ENCODE measurements around the gene TMEM178B.
"Not testable (repeated sequence)": the region's sequence is repeated elsewhere in the genome, so short reads cannot be mapped to it uniquely, and the experiment has no call there.

Gene TMEM178B

GRCh38 chr7:141184532-141185190 is 110.8 kb downstream of the TMEM178B start:
- DNase-seq (ENCODE audit: low read depth): no peak

- DNase-seq (ENCODE audit: low read depth): no peak
Observed at GRCh38 chr7:141185369-141185967, 111.6 kb downstream of the TMEM178B start.

- DNase-seq (ENCODE audit: low read depth): no peak
Observed at GRCh38 chr7:141189231-141189630, 115.4 kb downstream of the TMEM178B start.

GRCh38 chr7:141190495-141190894 is 116.6 kb downstream of the TMEM178B start:
- no peak for DNase-seq (ENCODE audit: low read depth)

GRCh38 chr7:141191277-141191676 is 117.4 kb downstream of the TMEM178B start:
- no peak for DNase-seq (ENCODE audit: low read depth)

- DNase-seq (ENCODE audit: low read depth): no peak
Observed at GRCh38 chr7:141193066-141193465, 119.2 kb downstream of the TMEM178B start.

GRCh38 chr7:141195722-141196121 is 121.9 kb downstream of the TMEM178B start:
- DNase-seq (ENCODE audit: low read depth): not testable (repeated sequence)

GRCh38 chr7:141198194-141198958 is 124.5 kb downstream of the TMEM178B start:
- DNase-seq (ENCODE audit: low read depth): no peak

GRCh38 chr7:141200191-141201108 is 126.6 kb downstream of the TMEM178B start:
- no peak for DNase-seq (ENCODE audit: low read depth)

- no peak for DNase-seq (ENCODE audit: low read depth)
Observed at GRCh38 chr7:141201145-141201885, 127.5 kb downstream of the TMEM178B start.

- no peak for DNase-seq (ENCODE audit: low read depth)
Observed at GRCh38 chr7:141202535-141202934, 128.7 kb downstream of the TMEM178B start.

- DNase-seq (ENCODE audit: low read depth): no peak
Observed at GRCh38 chr7:141203177-141203576, 129.3 kb downstream of the TMEM178B start.

- DNase-seq (ENCODE audit: low read depth): no peak
Observed at GRCh38 chr7:141203586-141203985, 129.7 kb downstream of the TMEM178B start.

- DNase-seq (ENCODE audit: low read depth): no peak
Observed at GRCh38 chr7:141207661-141208060, 133.8 kb downstream of the TMEM178B start.

GRCh38 chr7:141208539-141208938 is 134.7 kb downstream of the TMEM178B start:
- DNase-seq (ENCODE audit: low read depth): no peak

GRCh38 chr7:141209454-141209853 is 135.6 kb downstream of the TMEM178B start:
- no peak for DNase-seq (ENCODE audit: low read depth)

- no peak for DNase-seq (ENCODE audit: low read depth)
Observed at GRCh38 chr7:141210862-141211261, 137.0 kb downstream of the TMEM178B start.

- no peak for DNase-seq (ENCODE audit: low read depth)
Observed at GRCh38 chr7:141213226-141213625, 139.4 kb downstream of the TMEM178B start.

- DNase-seq (ENCODE audit: low read depth): no peak
Observed at GRCh38 chr7:141217938-141218337, 144.1 kb downstream of the TMEM178B start.

- DNase-seq (ENCODE audit: low read depth): no peak
Observed at GRCh38 chr7:141218941-141219340, 145.1 kb downstream of the TMEM178B start.

- no peak for DNase-seq (ENCODE audit: low read depth)
Observed at GRCh38 chr7:141220263-141220880, 146.5 kb downstream of the TMEM178B start.

Measured in stimulated activated CD8-positive, alpha-beta memory T cell treated with anti-CD3 and anti-CD28 coated beads, Interleukin-12 subunit alpha, Interleukin-12 subunit beta, amount 100 ng/mL, for 1 hour (primary cell).